Transverse colon (tissue), 4 donors: ENCODE measurements around the gene CDC42EP5. TPM values are rescaled to one million over a fixed set of nuclear protein-coding genes. Genes with fewer than 3 reads are reported as not detected.

ENCODE experiments used
- DNase-seq: peaks from one replicate; pipeline ENCODE4 v3.0.0-alpha.2; 2019
- H3K27ac ChIP-seq, 4 donors: fragments of 200-600 bp; sonication (generic); 2 replicates each; pipeline ENCODE4 v1.5.1; 2016 to 2018; ENCODE audit warnings: inconsistent platforms in 4 of 4
- H3K27me3 ChIP-seq: fragments of 200-600 bp; sonication (generic); 2 replicates; pipeline ENCODE4 v1.5.1; 2017; ENCODE audit warnings: inconsistent platforms
- H3K36me3 ChIP-seq, 4 donors: fragments of 200-600 bp; sonication (generic); 2 replicates each; pipeline ENCODE4 v1.5.1; 2017 to 2019; ENCODE audit warnings: inconsistent platforms in 4 of 4
- H3K4me1 ChIP-seq, 4 donors: fragments of 200-600 bp; sonication (generic); 2 replicates each; pipeline ENCODE4 v1.5.1; 2017 to 2020; ENCODE audit warnings: inconsistent platforms in 4 of 4
- H3K4me3 ChIP-seq, 4 donors: fragments of 200-600 bp; sonication (generic); 1 replicate in 1 of 4; 2 replicates in 3 of 4; pipeline versions ENCODE4 v1.5.1 to v1.6.1; 2017 to 2019; ENCODE audit warnings: inconsistent platforms in 4 of 4
- H3K9me3 ChIP-seq, 2 donors: fragments of 200-600 bp; sonication (generic); 2 replicates each; pipeline ENCODE4 v1.5.1; 2017 to 2019; ENCODE audit warnings: inconsistent platforms in 2 of 2
- CTCF ChIP-seq, 5 experiments: fragments of 200-600 bp in 3 of 5; fragments of 450-650 bp in 2 of 5; sonication (generic) in 3 of 5; IDR thresholded peaks; 1 replicate in 2 of 5; 2 replicates in 3 of 5; pipeline ENCODE4 v1.5.1; 2016 to 2017; ENCODE audit warnings: antibody characterized with exemption in 5 of 5, inconsistent platforms in 3 of 5, mild to moderate bottlenecking in 2 of 5, moderate library complexity in 1 of 5
- EP300 ChIP-seq: sonication (generic); formaldehyde crosslinking; IDR thresholded peaks from one replicate; pipeline ENCODE4 v1.6.1; 2017; ENCODE audit warnings: antibody characterized with exemption, low read depth
- POLR2A ChIP-seq: fragments of 450-650 bp; IDR thresholded peaks from one replicate; pipeline ENCODE4 v1.6.1; 2016; ENCODE audit warnings: antibody characterized with exemption, mild to moderate bottlenecking, moderate library complexity
- POLR2AphosphoS5 ChIP-seq, 3 donors: sonication (generic); formaldehyde crosslinking; IDR thresholded peaks; one replicate each; pipeline ENCODE4 v1.6.1; 2016; ENCODE audit warnings: antibody characterized with exemption in 3 of 3
- WGBS, 2 donors: methylation state at CpG; one replicate each; pipeline ENCODE4 v1.1.5; 2018; ENCODE audit warnings: low coverage in 1 of 2; 5-methylcytosine and 5-hydroxymethylcytosine counted together
- in situ Hi-C, 4 donors: fragments of 200-750 bp; cut with MboI; loops; one replicate each; pipeline versions ENCODE4 v1.15.0 to v1.15.1; 2017; ENCODE audit warnings: low sequenced_read_pairs in 3 of 4, low pct_ligation_motif_present in 1 of 4, low pct_unique_long_range_greater_than_20kb in 1 of 4
- intact Hi-C: fragments of 100-400 bp; cut with DNase I; formaldehyde crosslinking; loops from one replicate; pipeline ENCODE4 v1.15.1; 2023; ENCODE audit warnings: low total_unique reads
- total RNA-seq, 4 donors: library from RNA; depleted of rRNA; stranded (reverse); fragments of >200 nt; gene quantifications; one replicate each; pipeline ENCODE4 v1.1.0, GENCODE V29; 2016

CDC42EP5 gene
- total RNA-seq, 4 donors from 2014 or later, result 210 to 231 (median 214) TPM

- in situ Hi-C loops, result no loop called here
- Histone ChIP-seq H3K9me3 (no peaks in the 10 kb centered on the region), H3K4me3 (no peak overlapping the region), H3K36me3 (peaks cover 0 to 79% (median 37%) of the 10 kb centered on the region in 4 donors), H3K4me1 (peaks cover 14 to 21% (median 16%) of the 10 kb centered on the region in 4 donors), H3K27me3 (no peaks in the 10 kb centered on the region), H3K27ac (no peak overlapping the region)
- no peak for TF ChIP-seq POLR2AphosphoS5 (IDR thresholded peaks at IDR 0.05)
- no peak for TF ChIP-seq CTCF (IDR thresholded peaks at IDR 0.05)
- TF ChIP-seq POLR2A, result no peak
- TF ChIP-seq EP300, result no peak
- no peak for DNase-seq
- intact Hi-C loops, result no loop called here
- WGBS, 2 donors, result 92 to 100% methylated on average over 1 to 33 of the region's 33 CpGs
These were observed 18.1 kb downstream of the CDC42EP5 start for GRCh38 chr19:54454781-54455675.

GRCh38 chr19:54453921-54454780 lies 18.9 kb downstream of the CDC42EP5 start:
- 92% methylated on average over 22 of the region's 31 CpGs; no CpG with 5 or more reads in 1 of the 2 donors for WGBS, 2 donors
- Histone ChIP-seq H3K4me3 (no peak overlapping the region), H3K27me3 (no peaks in the 10 kb centered on the region), H3K36me3 (peaks cover 0 to 77% (median 37%) of the 10 kb centered on the region in 4 donors), H3K9me3 (no peaks in the 10 kb centered on the region), H3K27ac (no peak overlapping the region), H3K4me1 (peaks cover 17 to 23% (median 18%) of the 10 kb centered on the region in 4 donors)
- no peak for TF ChIP-seq POLR2A
- no peak for TF ChIP-seq POLR2AphosphoS5 (IDR thresholded peaks at IDR 0.05)
- in situ Hi-C loops (no loop called here), intact Hi-C loops (no loop called here)
- no peak for DNase-seq

- Histone ChIP-seq H3K27me3 (no peaks in the 10 kb centered on the region), H3K4me3 (no peak overlapping the region), H3K36me3 (peaks cover 0 to 61% (median 30%) of the 10 kb centered on the region in 4 donors), H3K4me1 (peaks cover 18 to 24% (median 20%) of the 10 kb centered on the region in 4 donors), H3K27ac (no peak overlapping the region), H3K9me3 (no peaks in the 10 kb centered on the region)
- in situ Hi-C loops (no loop called here), intact Hi-C loops (no loop called here)
- 84% methylated on average over 11 of the region's 11 CpGs; no CpG with 5 or more reads in 1 of the 2 donors for WGBS, 2 donors
- DNase-seq, result no peak
- TF ChIP-seq POLR2AphosphoS5 (IDR thresholded peaks at IDR 0.05) (no peak), POLR2A (no peak), CTCF (IDR thresholded peaks at IDR 0.05) (no peak), EP300 (no peak)
These were observed 20.5 kb downstream of the CDC42EP5 start for GRCh38 chr19:54452626-54453025.

GRCh38 chr19:54451997-54452396 lies 21.1 kb downstream of the CDC42EP5 start:
- H3K36me3 ChIP-seq, result peaks cover 0 to 55% (median 26%) of the 10 kb centered on the region in 4 donors
- WGBS, 2 donors, result 85 to 90% methylated on average over 3 to 11 of the region's 11 CpGs
- no peaks in the 10 kb centered on the region for H3K27me3 ChIP-seq
- TF ChIP-seq EP300 (no peak), CTCF (IDR thresholded peaks at IDR 0.05) (no peak), POLR2AphosphoS5 (IDR thresholded peaks at IDR 0.05) (no peak), POLR2A (no peak)
- no peak for DNase-seq
- intact Hi-C loops (no loop called here), in situ Hi-C loops (no loop called here)
- H3K27ac ChIP-seq, result no peak overlapping the region
- H3K9me3 ChIP-seq, result no peaks in the 10 kb centered on the region
- H3K4me3 ChIP-seq, result no peak overlapping the region
- peaks cover 24 to 27% (median 26%) of the 10 kb centered on the region in 4 donors for H3K4me1 ChIP-seq
